ENCODE measurements around the gene NKIRAS2.

The NKIRAS2 gene

DNA sequence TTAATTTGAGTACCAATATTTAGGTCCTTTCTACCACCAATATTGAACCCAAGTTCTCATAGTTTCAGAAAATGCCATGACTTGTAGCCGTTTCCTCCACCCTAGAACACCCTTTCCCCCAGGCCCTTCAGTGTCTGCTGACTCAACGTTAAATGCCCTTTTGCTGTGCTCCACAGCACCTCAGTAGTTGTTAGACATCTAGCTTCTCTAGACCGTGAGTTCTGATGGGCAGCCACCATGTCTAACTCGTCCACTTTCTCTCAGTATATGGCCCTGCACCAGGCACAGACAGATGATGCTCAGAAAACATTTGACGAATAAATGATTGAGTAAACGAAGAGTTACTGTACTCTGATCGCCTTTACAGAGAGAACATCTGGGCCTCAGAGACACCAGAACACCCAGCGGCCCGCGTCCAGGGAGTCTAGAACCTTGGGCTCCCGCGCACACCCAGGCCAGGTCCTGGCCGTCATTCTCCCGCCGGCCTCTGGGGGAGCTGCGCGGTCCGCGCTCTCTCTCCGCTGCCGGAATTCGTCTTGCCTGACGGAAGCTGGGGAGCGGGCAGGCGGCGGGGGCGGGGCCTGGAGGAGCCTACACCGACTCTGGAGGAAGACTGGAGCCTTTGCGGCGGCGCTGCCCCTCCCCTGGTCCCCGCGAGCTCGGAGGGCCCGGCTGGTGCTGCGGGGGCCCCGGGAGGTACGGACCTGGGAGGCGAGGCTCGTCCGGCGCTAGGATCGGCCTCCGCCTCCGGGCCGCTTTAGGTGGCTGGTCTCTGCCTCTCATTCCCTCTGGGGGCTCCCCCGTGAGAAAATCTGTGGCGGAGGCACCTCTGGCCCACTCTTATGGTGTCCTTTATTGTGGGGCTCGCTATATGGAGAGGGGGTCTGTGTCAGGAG is at the start of gene NKIRAS2:
Gene NKIRAS2 (plus strand): TSS at position 582 of the 896 bp plus-strand sequence. CDS start 1,488 bp downstream, outside the sequence.
- Mint-ChIP-seq H3K36me3 (peaks cover 2% of the 10 kb centered on the region), H3K4me1 (ENCODE audit: low read depth) (peaks cover 49% of the 10 kb centered on the region), H3K9me3 (ENCODE audit: low read depth) (no peaks in the 10 kb centered on the region), H3K27ac (peak within 1 kb of the TSS; percentile 91), H3K27me3 (no peaks in the 10 kb centered on the region), H3K4me3 (peak within 1 kb of the TSS; percentile 96)

DNA sequence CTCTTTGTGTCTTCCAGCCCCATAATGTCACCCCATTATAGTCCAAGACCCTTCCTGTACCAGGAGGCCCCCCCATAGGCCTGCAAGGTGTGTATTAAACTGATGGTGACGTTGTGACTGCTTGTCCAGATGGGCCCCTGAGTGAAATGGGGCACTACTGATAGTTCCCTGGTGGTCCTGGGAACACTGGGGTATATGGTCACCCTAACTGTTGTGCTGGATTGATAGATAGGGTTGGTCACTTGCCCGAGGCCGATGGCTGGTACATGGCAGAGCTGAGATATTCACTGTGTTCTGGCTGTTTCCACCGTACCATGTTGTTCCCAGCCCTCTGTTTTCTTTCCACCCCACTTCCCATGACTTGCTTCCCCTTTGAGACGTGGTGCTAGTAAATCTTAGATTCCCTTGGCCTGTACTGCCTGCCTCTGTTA is 49.0 kb upstream of the NKIRAS2 start:
- Mint-ChIP-seq H3K36me3 (peaks cover 2% of the 10 kb centered on the region), H3K27me3 (no peaks in the 10 kb centered on the region), H3K4me1 (ENCODE audit: low read depth) (peaks cover 33% of the 10 kb centered on the region), H3K4me3 (no peak overlapping the region), H3K27ac (peak overlapping the region; percentile 59), H3K9me3 (ENCODE audit: low read depth) (no peaks in the 10 kb centered on the region)

DNA sequence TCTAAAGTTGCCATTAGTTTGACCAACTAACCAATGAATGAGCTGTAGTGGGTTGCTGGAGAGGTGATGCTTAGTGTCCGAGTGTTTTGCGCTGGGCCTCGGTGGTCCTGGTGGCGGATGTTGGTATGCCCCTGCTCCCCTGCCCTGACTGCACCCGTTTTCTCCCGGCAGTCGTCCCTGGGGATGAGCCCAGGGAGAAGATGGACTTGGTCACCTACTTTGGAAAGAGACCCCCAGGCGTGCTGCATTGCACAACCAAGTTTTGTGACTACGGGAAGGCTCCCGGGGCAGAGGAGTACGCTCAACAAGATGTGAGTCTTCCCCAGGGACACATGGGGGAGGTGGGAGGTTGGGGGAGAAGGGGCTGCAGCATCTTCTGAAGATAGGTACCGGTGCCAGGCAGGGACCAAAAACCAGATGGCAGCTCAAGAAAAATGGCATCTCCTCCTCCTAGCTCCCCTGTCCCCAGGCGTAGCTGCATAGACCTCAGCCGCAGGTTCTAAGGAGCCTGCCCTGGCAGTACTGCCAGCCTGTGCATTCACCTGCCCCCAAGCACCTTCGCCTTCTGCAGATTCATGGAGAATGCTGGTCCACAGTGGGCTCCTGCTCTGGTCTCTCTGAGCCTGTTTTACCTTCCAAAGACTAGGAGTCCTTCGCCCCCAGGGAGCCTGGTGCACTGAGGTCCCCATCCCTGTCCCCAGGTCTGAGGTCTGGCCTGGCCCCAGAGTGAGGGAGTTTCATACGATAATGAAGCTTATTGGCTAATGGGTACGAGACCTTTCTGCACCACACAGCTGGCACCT is 48.0 kb upstream of the NKIRAS2 start:
- Mint-ChIP-seq H3K9me3 (ENCODE audit: low read depth) (no peaks in the 10 kb centered on the region), H3K27me3 (no peaks in the 10 kb centered on the region), H3K36me3 (peaks cover 5% of the 10 kb centered on the region), H3K4me3 (no peak overlapping the region), H3K27ac (peak overlapping the region; percentile 30), H3K4me1 (ENCODE audit: low read depth) (peaks cover 35% of the 10 kb centered on the region)

DNA sequence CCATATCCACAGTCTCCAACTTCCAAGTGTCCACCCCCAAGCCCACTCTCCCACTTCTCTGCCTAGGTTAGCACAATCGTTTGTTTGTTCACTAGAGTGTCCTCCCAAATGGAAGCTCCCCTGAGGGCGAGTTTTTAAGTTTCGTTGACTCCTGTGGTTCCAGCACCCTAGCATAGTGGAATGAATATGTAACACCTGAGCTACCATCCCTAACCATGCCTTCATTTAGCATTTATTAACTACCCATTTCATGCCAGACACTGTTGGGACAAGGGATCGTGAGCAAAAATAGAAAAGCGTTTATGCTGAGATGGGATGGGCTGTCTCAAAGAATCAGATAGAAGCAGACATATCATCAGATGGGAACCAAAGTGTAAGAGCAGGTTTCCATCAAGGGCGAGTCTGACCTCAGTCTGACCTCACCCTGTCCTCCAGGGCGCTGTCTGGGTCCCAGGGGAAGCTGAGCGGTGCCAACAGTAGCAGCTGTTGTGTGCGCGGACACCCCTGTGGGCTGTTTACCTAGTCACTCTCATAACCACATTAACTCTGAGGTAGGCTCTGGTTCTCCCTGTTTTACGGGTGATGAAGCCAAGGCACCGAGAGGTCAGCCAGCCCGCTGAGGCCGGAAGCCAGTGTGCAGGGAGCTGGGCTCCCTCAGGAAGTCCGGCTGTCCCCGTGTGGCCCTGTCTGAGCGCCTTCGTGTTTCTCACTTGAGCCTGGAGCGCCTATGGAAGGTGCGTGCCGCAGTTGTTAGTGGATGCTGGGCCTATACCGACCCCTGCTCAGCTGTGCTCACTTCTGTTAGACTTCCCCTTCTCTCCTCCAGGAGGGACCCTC is 47.1 kb upstream of the NKIRAS2 start:
- Mint-ChIP-seq H3K9me3 (ENCODE audit: low read depth) (no peaks in the 10 kb centered on the region), H3K4me3 (no peak overlapping the region), H3K27me3 (no peaks in the 10 kb centered on the region), H3K36me3 (peaks cover 5% of the 10 kb centered on the region), H3K4me1 (ENCODE audit: low read depth) (peaks cover 32% of the 10 kb centered on the region), H3K27ac (peak overlapping the region; percentile 30)

DNA sequence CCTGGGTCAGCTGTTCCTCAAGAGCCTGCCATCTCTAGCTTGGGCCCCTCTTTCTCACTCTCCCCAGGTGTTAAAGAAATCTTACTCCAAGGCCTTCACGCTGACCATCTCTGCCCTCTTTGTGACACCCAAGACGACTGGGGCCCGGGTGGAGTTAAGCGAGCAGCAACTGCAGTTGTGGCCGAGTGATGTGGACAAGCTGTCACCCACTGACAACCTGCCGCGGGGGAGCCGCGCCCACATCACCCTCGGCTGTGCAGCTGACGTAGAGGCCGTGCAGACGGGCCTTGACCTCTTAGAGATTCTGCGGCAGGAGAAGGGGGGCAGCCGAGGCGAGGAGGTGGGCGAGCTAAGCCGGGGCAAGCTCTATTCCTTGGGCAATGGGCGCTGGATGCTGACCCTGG is 46.5 kb upstream of the NKIRAS2 start:
- H3K9me3 Mint-ChIP-seq (ENCODE audit: low read depth): no peaks in the 10 kb centered on the region
- H3K4me3 Mint-ChIP-seq: no peak overlapping the region
- H3K27ac Mint-ChIP-seq: peak overlapping the region; percentile 10
- H3K27me3 Mint-ChIP-seq: no peaks in the 10 kb centered on the region
- H3K36me3 Mint-ChIP-seq: peaks cover 5% of the 10 kb centered on the region
- peaks cover 27% of the 10 kb centered on the region for H3K4me1 Mint-ChIP-seq (ENCODE audit: low read depth)

DNA sequence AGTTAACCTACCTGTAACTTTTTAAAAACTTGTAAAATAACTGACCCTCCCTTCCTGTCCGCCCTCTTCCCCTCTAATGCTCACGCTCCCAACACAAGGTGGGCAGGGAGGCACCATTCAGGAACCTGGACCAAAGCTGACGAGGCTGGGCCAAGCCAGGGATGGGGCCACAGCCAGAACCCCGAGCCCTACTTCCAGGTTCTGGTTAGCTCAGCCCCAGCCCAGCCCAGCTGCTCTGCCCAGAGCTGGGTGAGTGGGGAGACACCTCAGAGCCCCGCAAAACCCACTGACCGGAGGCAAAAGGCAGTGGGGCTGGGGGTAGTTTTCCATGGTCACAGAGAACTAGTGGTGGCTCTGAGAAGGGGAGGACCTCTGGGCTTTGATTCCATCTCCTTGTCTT is 45.9 kb upstream of the NKIRAS2 start:
- Mint-ChIP-seq H3K27me3 (no peaks in the 10 kb centered on the region), H3K4me1 (ENCODE audit: low read depth) (peaks cover 24% of the 10 kb centered on the region), H3K9me3 (ENCODE audit: low read depth) (no peaks in the 10 kb centered on the region), H3K4me3 (no peak overlapping the region), H3K36me3 (peaks cover 5% of the 10 kb centered on the region), H3K27ac (peak overlapping the region; percentile 28)

DNA sequence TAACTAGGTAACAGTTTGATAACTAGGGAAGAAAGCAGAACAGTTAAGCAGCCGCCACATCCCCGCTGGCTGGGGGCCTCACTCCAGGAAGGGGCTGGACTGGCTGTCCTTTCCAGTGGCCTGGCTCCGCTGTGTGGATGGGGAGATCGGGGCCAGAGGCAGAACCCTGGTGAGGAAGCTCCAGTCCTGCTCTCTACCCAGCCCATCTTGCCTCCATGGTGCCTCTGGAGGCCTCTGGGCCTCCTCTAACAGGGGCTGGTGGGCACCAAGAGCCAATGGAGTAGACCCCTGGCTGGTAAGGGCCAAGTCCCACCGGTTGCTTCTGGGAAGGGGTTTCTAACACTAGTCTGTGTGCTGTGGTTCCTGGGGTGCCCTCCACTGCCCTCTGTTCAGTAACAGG is 45.2 kb upstream of the NKIRAS2 start:
- peaks cover 5% of the 10 kb centered on the region for H3K36me3 Mint-ChIP-seq
- H3K9me3 Mint-ChIP-seq (ENCODE audit: low read depth): no peaks in the 10 kb centered on the region
- H3K27me3 Mint-ChIP-seq: no peaks in the 10 kb centered on the region
- no peak overlapping the region for H3K4me3 Mint-ChIP-seq
- peaks cover 19% of the 10 kb centered on the region for H3K4me1 Mint-ChIP-seq (ENCODE audit: low read depth)
- peak overlapping the region; percentile 28 for H3K27ac Mint-ChIP-seq

DNA sequence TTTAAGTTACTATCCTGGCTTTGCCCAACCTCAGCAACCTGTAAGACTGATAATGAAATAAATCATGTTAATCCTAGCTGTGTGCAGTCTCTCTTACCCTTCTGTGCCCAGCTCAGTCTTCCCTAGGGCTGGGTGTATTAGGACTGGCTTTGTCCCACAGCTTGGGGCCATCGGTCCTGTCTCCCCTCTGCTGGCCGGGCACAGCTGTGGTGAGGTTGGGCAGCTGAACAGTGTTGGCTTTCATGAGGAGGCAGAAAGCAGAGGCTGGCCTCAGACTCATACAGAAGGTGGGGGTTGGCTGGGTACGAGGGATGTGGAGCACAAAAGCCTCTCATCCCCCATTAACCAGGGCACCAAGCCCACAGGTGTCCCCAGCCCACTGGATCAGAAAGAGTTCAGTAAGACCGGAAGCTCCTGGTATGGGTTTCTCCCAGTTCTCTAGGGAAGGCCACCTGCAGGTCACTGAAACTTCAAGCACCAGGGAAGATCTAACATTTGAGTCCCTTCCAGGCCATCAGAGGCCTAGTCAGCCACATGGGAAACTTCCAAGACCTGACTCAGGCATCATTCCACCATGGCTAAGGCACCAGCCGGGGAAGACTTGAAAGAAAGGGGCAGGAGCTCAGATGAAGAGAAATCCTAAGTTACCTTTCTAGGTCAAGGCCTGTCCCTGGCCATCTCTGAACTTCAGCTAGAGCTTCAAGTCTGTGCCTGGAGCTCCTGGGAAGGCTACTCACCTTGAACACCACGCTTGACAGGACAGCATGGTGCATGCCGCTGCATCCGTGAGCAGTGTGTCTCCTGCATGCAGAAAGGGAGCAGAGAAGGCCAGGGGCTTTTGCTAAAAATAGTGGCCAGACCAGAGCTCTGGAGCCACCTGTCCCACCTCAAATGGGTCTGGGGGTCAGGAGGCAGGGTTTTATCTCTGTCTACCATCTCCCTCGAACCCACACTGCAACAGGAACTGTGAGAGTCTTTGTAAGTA is 44.5 kb upstream of the NKIRAS2 start:
- H3K36me3 Mint-ChIP-seq: peaks cover 5% of the 10 kb centered on the region

DNA sequence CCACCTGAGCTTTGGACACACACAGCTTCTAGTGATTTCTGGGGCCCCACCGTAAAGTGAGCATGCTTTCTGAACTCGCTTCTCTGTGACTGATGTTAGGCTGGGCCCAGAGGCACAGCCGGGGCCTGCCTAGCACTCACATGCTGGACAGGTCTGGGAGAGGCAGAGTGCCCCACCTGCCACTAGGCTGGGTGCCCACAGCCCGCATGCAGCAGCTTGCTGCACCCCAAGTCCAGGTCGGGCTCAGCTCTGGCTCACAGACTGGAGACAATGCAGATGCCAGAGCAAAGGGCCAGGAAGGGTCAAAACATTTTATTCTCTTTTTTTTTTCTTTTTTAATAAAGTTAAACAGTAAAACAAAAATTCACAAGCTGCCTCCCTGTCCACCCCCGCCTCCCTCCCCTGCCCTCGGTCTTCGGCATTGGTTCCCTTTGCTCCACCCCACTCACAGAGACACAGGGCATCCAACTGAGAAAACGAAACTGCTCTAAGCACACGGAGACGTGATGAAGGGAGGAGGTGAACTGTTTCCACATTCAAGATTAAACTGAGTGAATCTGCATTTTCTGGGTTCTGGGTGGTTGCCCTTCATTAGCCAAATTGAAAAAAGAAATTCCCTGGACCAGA is 43.6 kb upstream of the NKIRAS2 start:
- H3K27me3 Mint-ChIP-seq: no peaks in the 10 kb centered on the region
- H3K27ac Mint-ChIP-seq: peak overlapping the region; percentile 42
- no peak overlapping the region for H3K4me3 Mint-ChIP-seq
- no peaks in the 10 kb centered on the region for H3K9me3 Mint-ChIP-seq (ENCODE audit: low read depth)
- peaks cover 6% of the 10 kb centered on the region for H3K4me1 Mint-ChIP-seq (ENCODE audit: low read depth)
- peaks cover 5% of the 10 kb centered on the region for H3K36me3 Mint-ChIP-seq

More for the DNA sequence above, 44.5 kb upstream of the NKIRAS2 start:
- no peaks in the 10 kb centered on the region for H3K9me3 Mint-ChIP-seq (ENCODE audit: low read depth)
- H3K4me1 Mint-ChIP-seq (ENCODE audit: low read depth): peaks cover 13% of the 10 kb centered on the region
- H3K27ac Mint-ChIP-seq: no peak overlapping the region
- no peaks in the 10 kb centered on the region for H3K27me3 Mint-ChIP-seq
- H3K4me3 Mint-ChIP-seq: no peak overlapping the region

DNA sequence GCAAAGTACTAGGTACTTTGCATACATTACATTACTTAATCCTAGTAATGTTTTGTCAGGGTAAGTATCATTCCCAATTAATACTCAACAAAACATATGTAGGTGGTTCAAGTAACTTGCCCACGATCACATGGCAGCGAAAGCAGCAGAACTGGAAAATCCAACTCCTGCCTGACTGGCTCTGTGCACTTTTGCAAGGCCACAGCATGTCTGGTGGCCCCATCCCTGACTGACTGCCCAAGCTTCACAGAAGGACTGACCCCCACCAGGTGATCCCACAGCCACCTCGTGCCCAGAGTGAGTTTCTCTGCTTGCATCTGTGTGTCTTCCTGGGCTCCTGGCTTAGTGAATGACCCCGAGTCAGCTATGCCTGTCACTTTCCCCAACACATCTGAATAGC is 41.9 kb upstream of the NKIRAS2 start:
- Mint-ChIP-seq H3K27me3 (no peaks in the 10 kb centered on the region), H3K4me1 (ENCODE audit: low read depth) (peaks cover 3% of the 10 kb centered on the region), H3K9me3 (ENCODE audit: low read depth) (no peaks in the 10 kb centered on the region), H3K27ac (no peak overlapping the region), H3K4me3 (no peak overlapping the region), H3K36me3 (peaks cover 6% of the 10 kb centered on the region)

DNA sequence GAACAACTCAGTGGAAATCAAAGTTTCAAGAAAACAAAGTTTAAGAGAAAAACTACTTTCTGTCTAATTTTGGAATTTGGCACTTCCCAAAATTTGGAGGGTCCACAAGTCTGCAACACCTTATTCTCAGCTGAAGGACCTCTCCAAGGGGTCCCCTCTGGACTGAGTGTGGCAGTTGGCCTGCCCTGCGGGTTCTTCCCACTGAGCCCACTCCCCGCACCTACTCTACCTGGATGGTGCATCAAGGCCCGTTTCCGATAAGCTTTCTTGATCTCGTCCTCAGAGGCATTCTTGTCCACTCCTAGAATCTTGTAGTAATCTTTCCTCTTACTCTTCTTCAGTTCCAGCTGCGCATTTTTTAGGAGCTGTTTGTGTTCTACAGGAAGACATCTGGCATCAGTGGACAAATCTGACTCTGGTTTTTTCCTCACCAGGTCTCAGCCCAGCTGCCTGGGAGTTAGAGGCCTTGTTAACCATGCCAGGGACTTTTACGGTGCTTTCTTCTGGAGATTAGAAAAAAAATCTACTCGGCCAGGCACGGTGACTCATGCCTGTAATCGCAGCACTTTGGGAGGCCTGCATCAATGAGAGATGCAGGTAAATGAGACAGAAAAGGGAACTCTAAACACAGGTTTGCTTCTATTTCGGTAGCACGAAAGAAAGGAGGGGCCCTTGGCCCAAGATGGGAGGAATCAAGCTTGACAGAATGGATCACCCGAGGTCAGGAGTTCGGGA is 37.7 kb upstream of the NKIRAS2 start:
- Mint-ChIP-seq H3K27me3 (no peaks in the 10 kb centered on the region), H3K4me1 (ENCODE audit: low read depth) (no peaks in the 10 kb centered on the region), H3K36me3 (peaks cover 4% of the 10 kb centered on the region), H3K4me3 (no peak overlapping the region), H3K27ac (no peak overlapping the region), H3K9me3 (ENCODE audit: low read depth) (no peaks in the 10 kb centered on the region)

DNA sequence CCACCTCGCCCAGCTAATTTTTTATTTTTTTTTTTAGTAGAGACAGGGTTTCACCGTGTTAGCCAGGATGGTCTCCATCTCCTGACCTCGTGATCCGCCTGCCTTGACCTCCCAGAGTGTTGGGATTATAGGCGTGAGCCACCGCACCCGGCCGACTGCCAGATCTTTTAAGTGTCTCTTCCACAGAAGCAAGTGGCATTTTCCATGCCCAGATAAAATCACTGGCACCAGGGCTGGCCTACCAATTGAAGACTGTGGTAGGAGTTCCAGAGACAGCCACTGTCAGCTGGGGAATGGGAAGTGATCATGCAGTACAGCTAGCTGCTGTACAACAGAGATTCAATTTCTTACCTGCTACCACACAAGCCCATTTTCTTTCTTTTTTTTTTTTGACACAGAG is 35.4 kb upstream of the NKIRAS2 start:
- Mint-ChIP-seq H3K27ac (no peak overlapping the region), H3K36me3 (peaks cover 4% of the 10 kb centered on the region), H3K4me1 (ENCODE audit: low read depth) (no peaks in the 10 kb centered on the region), H3K9me3 (ENCODE audit: low read depth) (no peaks in the 10 kb centered on the region), H3K4me3 (no peak overlapping the region), H3K27me3 (no peaks in the 10 kb centered on the region)

DNA sequence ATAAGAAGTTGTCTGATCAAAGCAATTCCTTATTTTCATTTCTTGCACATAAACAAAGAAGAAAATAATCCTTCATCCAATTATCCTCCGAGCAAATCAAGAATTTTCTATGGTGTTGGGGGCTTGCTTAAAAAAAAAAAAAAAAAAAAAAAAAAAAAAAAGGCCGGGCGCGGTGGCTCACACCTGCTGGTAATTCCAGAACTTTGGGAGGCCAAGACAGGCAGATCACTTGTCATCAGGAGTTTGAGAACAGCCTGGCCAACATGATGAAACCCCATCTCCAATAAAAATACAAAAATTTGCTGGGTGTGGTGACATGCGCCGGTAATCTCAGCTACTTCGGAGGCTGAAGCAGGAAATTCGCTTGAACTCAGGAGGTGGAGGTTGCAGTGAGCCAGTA is 34.0 kb upstream of the NKIRAS2 start:
- Mint-ChIP-seq H3K4me3 (no peak overlapping the region), H3K4me1 (ENCODE audit: low read depth) (no peaks in the 10 kb centered on the region), H3K9me3 (ENCODE audit: low read depth) (no peaks in the 10 kb centered on the region), H3K27me3 (no peaks in the 10 kb centered on the region), H3K36me3 (peaks cover 4% of the 10 kb centered on the region), H3K27ac (peak overlapping the region; percentile 22)

Data from activated naive CD8-positive, alpha-beta T cell (primary cell).